PC-3 (cell line): Measurements from ENCODE around the gene MEGF10.

ENCODE experiments used
- CTCF ChIP-seq: fragments of 300-600 bp; sonication (generic); conservative IDR thresholded peaks from 2 replicates; pipeline ENCODE4 v1.5.1; 2017; ENCODE audit warnings: antibody characterized with exemption, low read depth, mild to moderate bottlenecking, low read length
- EZH2 ChIP-seq: fragments of 300-600 bp; sonication (generic); IDR thresholded peaks from one replicate; pipeline ENCODE4 v1.6.1; 2017; ENCODE audit warnings: antibody characterized with exemption, mild to moderate bottlenecking, low read length; ENCODE audit not compliant: unreplicated experiment

GRCh38 chr5:127311349-127311748, 20.8 kb downstream of the MEGF10 start:
- TF ChIP-seq EZH2 (no peak), CTCF (no peak)
